HG03565 (cell line): ENCODE results near the gene GPRASP1.
"Not testable (repeated sequence)": the region's sequence is repeated elsewhere in the genome, so short reads cannot be mapped to it uniquely, and the experiment has no call there.

Experiments
- ATAC-seq: cut with Tn5 transposase; IDR thresholded peaks from one replicate; pipeline ENCODE4 v1.9.1; 2021; ENCODE audit warnings: mild to moderate bottlenecking, moderate library complexity; ENCODE audit not compliant: unreplicated experiment

Gene GPRASP1

GRCh38 chrX:102651242-102652011 lies at the start of gene GPRASP1:
GPRASP1 (plus strand) TSS chrX:102651483; CDS start chrX:102653914, 2,431 bp downstream.
- no peak for ATAC-seq

- no peak for ATAC-seq
Observed at GRCh38 chrX:102604327-102604726, 47.0 kb upstream of the GPRASP1 start.

GRCh38 chrX:102606115-102606514 lies 45.2 kb upstream of the GPRASP1 start:
- ATAC-seq = no peak

DNA sequence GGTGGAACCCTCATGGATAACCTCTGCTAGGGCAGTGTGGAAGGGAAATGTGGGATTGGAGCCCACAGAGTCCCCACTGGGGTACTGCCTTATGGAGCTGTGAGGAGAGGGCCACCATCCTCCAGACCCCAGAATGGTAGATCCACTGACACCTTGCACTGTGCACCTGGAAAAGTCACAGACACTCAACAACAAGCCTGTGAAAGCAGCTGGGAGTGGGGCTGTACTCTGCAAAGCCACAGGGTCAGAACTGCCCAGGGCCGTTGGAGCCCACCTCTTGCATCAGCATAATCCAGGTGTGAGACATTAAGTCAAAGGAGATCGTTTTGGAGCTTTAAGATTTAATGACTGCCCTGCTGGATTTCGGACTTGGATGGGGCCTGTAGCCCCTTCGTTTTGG lies 40.4 kb upstream of the GPRASP1 start:
- ATAC-seq = no peak

DNA sequence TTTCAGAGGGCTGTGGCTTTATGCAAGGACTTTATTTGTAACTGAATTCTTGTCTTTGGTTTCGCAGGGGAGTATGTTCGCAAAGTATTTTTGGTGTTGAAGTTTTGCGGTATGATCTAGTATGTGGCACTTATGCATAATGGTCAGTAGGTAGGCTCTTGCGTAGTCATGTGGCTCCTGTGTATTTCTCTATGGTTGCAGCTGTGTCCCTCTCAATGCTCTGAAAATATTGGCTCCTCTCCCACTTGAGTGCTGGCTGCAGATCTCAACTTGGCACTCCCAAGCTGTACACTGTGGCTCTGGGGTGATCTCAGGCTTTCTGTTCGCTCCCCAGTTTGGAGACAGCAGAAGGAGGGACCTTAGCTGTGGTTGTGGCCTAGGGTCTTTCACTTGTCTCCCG lies 27.2 kb upstream of the GPRASP1 start:
- ATAC-seq = no peak

GRCh38 chrX:102627640-102628039 lies 23.6 kb upstream of the GPRASP1 start:
- no peak for ATAC-seq

- no peak for ATAC-seq
Observed at GRCh38 chrX:102637561-102637960, 13.7 kb upstream of the GPRASP1 start.

DNA sequence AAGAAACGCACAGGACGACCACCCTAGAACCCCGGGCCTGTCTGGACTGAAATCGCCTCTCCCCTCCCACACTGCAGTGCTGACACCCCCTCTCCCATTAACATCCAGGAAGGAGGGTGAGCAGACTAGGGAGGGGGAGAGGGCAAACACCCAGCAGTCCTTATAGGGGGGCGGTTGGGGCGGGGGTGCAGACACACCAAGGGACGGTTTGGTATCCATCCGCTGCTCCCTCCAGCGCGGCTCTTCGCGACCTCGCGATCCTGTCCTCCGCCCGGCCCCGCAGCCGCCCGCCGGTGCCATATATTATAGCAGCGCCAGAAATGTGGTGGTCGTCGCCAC lies 411 bp upstream of the GPRASP1 start:
- no peak for ATAC-seq

GRCh38 chrX:102652031-102652688 lies 877 bp downstream of the GPRASP1 start:
- no peak for ATAC-seq

DNA sequence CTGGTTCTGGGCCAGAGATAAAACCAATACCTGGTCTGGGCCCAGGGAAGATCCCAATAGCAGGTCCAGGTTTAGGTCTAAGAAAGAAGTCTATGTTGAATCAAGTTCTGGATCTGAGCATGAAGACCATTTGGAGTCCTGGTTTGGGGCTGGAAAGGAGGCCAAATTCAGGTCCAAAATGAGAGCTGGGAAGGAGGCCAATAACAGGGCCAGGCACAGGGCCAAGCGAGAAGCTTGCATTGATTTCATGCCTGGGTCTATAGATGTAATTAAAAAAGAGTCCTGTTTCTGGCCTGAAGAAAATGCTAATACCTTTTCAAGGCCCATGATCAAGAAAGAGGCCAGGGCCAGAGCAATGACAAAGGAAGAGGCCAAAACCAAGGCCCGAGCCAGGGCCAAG lies 3.4 kb downstream of the GPRASP1 start:
- ATAC-seq = no peak

GRCh38 chrX:102658556-102658955 lies 7.3 kb downstream of the GPRASP1 start:
- no peak for ATAC-seq

DNA sequence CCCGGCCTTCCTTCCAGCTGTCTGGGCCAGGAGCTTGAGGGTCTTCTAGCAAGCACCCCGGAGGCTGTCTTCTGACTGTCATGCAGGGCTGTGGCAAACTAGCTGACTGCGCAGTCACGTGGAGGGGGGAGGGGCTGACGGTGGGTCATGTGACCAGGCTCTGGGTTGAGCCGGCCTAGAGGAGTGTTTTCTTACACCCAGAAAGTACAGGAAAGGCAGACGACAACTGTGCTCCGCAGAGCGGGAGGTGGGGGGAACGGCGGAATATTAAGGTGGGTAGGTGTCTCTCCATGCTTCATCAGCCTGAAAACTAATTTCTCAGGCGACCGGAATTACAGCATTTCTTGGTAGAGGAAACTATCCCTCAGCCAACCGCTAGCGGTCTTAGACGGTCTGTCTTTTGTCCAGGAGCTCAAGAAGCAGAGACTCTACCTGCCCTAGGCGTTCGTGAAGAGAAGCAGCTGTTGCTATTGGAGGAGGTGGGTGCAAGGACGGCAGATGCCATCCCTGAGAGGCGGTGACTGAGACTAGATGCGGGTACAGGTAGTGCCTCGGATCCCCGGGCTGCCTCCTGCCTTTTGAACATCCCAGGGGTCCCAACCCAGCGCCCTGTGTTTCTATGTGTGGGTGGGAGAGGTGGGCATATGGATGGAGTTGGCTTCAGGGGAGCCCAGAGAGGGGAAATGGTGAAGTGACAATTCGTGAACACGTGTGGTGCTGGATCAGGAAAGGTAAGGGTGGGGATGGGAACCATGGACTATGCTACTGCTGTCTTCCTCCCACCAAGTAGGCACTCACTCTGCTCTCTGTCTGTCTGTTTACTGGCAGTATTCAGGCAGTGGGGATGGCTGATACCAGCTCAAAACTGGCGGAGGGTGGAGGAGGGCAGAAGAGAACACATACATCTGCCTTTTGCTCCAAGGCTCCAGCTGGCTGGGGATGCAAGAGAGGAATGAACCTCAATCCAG lies 8.8 kb downstream of the GPRASP1 start:
- peak; percentile 92 for ATAC-seq

GRCh38 chrX:102663820-102664219 lies 12.5 kb downstream of the GPRASP1 start:
- not testable (repeated sequence) for ATAC-seq

DNA sequence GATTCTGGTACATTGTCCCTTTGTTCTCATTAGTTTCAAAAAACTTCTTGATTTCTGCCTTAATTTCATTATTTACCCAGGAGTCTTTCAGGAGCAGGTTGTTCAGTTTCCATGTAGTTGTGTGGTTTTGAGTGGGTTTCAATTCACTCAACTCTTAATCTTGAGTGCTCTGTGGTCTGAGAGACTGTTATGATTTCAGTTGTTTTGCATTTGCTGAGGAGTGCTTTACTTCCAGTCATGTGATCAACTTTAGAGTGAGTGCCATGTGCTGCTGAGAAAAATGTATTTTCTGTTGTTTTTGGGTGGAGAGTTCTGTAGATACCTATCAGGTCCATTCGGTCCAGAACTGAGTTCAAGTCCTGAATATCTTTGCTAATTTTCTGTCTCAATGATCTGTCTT lies 15.8 kb downstream of the GPRASP1 start:
- not testable (repeated sequence) for ATAC-seq

DNA sequence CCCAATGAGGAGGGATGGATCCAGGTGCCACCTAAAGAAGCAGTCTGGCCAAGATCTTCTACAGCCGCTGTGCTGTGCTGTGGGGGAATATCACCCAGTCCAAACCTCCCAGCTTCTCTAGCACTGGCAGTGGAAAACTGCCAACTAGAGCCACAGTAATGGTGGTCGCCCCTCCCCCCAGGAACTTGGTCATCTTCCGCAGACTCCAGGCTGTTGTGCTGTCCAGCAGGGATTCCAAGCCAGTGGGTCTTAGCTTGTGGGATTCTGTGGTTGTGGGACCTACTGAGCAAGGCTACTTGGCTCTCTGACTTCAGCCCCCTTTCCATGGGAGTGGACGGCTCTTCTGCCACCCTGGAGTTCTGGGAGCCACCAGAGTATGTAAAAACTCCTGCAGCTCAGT lies 18.2 kb downstream of the GPRASP1 start:
- ATAC-seq = no peak

GRCh38 chrX:102672856-102673255 lies 21.6 kb downstream of the GPRASP1 start:
- ATAC-seq = no peak

GRCh38 chrX:102677479-102677878 lies 26.2 kb downstream of the GPRASP1 start:
- not testable (repeated sequence) for ATAC-seq

- peak; percentile 51 for ATAC-seq
Observed at GRCh38 chrX:102684772-102685520, 33.7 kb downstream of the GPRASP1 start.

DNA sequence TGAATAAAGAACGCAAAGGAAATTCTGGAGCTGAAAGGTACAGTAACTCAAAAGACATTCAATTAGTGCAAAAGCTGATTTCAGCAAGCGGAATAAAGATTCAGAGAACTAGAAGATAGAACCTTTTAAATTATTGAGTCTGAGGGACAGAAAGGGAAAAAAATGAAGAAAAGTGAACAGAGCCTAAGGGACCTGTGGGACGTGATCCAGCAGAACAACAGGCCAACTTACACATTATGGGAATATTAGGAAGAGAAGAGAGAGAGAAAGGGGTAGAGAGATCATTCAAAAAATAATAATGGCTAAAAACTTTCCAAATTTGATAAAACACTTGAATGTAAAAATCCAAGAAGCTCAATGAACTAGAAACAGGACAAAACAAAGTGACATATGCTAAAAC lies 43.5 kb downstream of the GPRASP1 start:
- no peak for ATAC-seq

GRCh38 chrX:102696306-102696705 lies 45.0 kb downstream of the GPRASP1 start:
- no peak for ATAC-seq

DNA sequence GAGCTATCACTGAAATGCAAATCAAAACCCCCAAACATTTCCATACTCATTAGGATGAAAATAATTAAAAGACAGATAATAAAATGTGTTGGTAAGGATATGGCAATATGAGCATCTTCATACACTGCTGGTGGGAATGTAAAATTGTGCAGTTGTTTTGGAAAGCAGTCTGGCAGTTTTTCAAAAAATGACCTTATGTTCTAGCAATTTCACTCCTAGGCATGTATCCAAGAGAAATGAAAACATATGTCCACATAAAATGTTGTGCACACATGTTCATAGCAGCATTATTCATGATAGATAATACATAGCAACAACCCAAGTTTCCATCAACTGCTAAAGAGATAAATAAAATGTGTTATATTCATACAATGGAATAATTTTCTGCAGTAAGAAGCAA lies 46.2 kb downstream of the GPRASP1 start:
- ATAC-seq = no peak
